Neural progenitor cell (in vitro differentiated cells): Measurements from ENCODE around the gene TAC4. TPM values are rescaled to one million over a fixed set of nuclear protein-coding genes. Genes with fewer than 3 reads are reported as not detected.
A peak's percentile ranks its signal among the peaks of the same experiment; 100 is the strongest.

ENCODE experiments used
- DNase-seq: peaks from one replicate; pipeline ENCODE4 v3.0.0-alpha.2; 2016; ENCODE audit warnings: low spot score
- H2AFZ ChIP-seq: fragments of 200-600 bp; sonication (generic); replicated peaks from 2 replicates; pipeline ENCODE4 v1.6.1; 2016; ENCODE audit warnings: antibody characterized with exemption
- H3F3A ChIP-seq: fragments of 200-600 bp; sonication (generic); 2 replicates; pipeline ENCODE4 v1.6.1; 2016; ENCODE audit warnings: antibody characterized with exemption, low read depth
- H3K27ac ChIP-seq: fragments of 200-600 bp; sonication (generic); 2 replicates; pipeline ENCODE4 v1.5.1; 2016; ENCODE audit warnings: mild to moderate bottlenecking
- H3K27me3 ChIP-seq: fragments of 200-600 bp; sonication (generic); 2 replicates; pipeline ENCODE4 v1.6.1; 2016; ENCODE audit warnings: mild to moderate bottlenecking, moderate library complexity
- H3K36me3 ChIP-seq: fragments of 200-600 bp; sonication (generic); 2 replicates; pipeline ENCODE4 v1.5.1; 2016
- H3K4me1 ChIP-seq: fragments of 200-600 bp; sonication (generic); 2 replicates; pipeline ENCODE4 v1.6.1; 2016; ENCODE audit warnings: mixed run types
- H3K4me2 ChIP-seq: fragments of 200-600 bp; sonication (generic); 2 replicates; pipeline ENCODE4 v1.6.1; 2016
- H3K4me3 ChIP-seq: fragments of 200-600 bp; sonication (generic); 2 replicates; pipeline ENCODE4 v1.5.1; 2016
- H3K79me2 ChIP-seq: fragments of 200-600 bp; sonication (generic); 2 replicates; pipeline ENCODE4 v1.6.1; 2016; ENCODE audit warnings: low read depth
- H3K9ac ChIP-seq: fragments of 200-600 bp; sonication (generic); 2 replicates; pipeline ENCODE4 v1.6.1; 2016
- H3K9me3 ChIP-seq: fragments of 200-600 bp; sonication (generic); 2 replicates; pipeline ENCODE4 v1.5.1; 2016; ENCODE audit warnings: low read depth
- H4K20me1 ChIP-seq: fragments of 200-600 bp; sonication (generic); 2 replicates; pipeline ENCODE4 v1.6.1; 2016; ENCODE audit warnings: low read depth
- H3K27ac Mint-ChIP-seq: 3 replicates; pipeline ENCODE4 v1.8.0; 2021; ENCODE audit warnings: mixed read lengths
- H3K27me3 Mint-ChIP-seq: 2 replicates; pipeline ENCODE4 v1.8.0; 2022; ENCODE audit warnings: low read depth, mild to moderate bottlenecking, inconsistent platforms, moderate library complexity, mixed read lengths; ENCODE audit not compliant: insufficient read depth
- H3K36me3 Mint-ChIP-seq: 3 replicates; pipeline ENCODE4 v1.8.0; 2021; ENCODE audit warnings: mixed read lengths
- H3K4me1 Mint-ChIP-seq: 3 replicates; pipeline ENCODE4 v1.8.0; 2021; ENCODE audit warnings: mixed read lengths
- H3K4me3 Mint-ChIP-seq: 3 replicates; pipeline ENCODE4 v1.8.0; 2021; ENCODE audit warnings: mild to moderate bottlenecking, moderate library complexity, mixed read lengths
- H3K9me3 Mint-ChIP-seq: 3 replicates; pipeline ENCODE4 v1.8.0; 2020; ENCODE audit warnings: mixed read lengths
- CTCF ChIP-seq: fragments of 200-600 bp; sonication (generic); IDR thresholded peaks from 2 replicates; pipeline ENCODE4 v1.5.1; 2017; ENCODE audit warnings: antibody characterized with exemption, mild to moderate bottlenecking
- EZH2 ChIP-seq: fragments of 200-600 bp; sonication (generic); IDR thresholded peaks from 2 replicates; pipeline ENCODE4 v1.6.1; 2017; ENCODE audit warnings: antibody characterized with exemption, mild to moderate bottlenecking, moderate library complexity
- EZH2phosphoT487 ChIP-seq: fragments of 200-600 bp; sonication (generic); IDR thresholded peaks from 2 replicates; pipeline ENCODE4 v1.6.1; 2017; ENCODE audit warnings: antibody characterized with exemption
- total RNA-seq: library from RNA; depleted of rRNA; stranded (reverse); fragments of >200 nt; gene quantifications from 2 replicates; pipeline ENCODE4 v1.2.3, GENCODE V29; 2015; ENCODE audit warnings: low replicate concordance

TAC4 gene
- total RNA-seq, 1 donor from 2014 or later = not detected

GRCh38 chr17:49850772-49851386 lies 3.0 kb upstream of the TAC4 start:
- no peak overlapping the region for H3K27ac Mint-ChIP-seq

GRCh38 chr17:49850218-49850610 lies 2.3 kb upstream of the TAC4 start:
- no peaks in the 10 kb centered on the region for H3K9me3 ChIP-seq
- H3K27me3 ChIP-seq = peaks cover 60% of the 10 kb centered on the region
- Mint-ChIP-seq H3K4me1 (peaks cover 12% of the 10 kb centered on the region), H3K9me3 (no peaks in the 10 kb centered on the region), H3K36me3 (no peaks in the 10 kb centered on the region), H3K4me3 (peak overlapping the region; percentile 86), H3K27me3 (peaks cover 18% of the 10 kb centered on the region), H3K27ac (no peak overlapping the region)
- no peak overlapping the region for H3K27ac ChIP-seq
- no peak for TF ChIP-seq EZH2phosphoT487
- no peak for TF ChIP-seq CTCF
- TF ChIP-seq EZH2 = no peak
- no peak overlapping the region for H3K9ac ChIP-seq
- H3K36me3 ChIP-seq = no peaks in the 10 kb centered on the region
- no peak overlapping the region for H2AFZ ChIP-seq
- H3K4me1 ChIP-seq = peaks cover 6% of the 10 kb centered on the region
- H4K20me1 ChIP-seq = no peaks in the 10 kb centered on the region
- H3F3A ChIP-seq = peaks cover 19% of the 10 kb centered on the region
- no peaks in the 10 kb centered on the region for H3K79me2 ChIP-seq
- no peak overlapping the region for H3K4me3 ChIP-seq
- peak overlapping the region; percentile 89 for H3K4me2 ChIP-seq
- no peak for DNase-seq

More at GRCh38 chr17:49850772-49851386, 3.0 kb upstream of the TAC4 start:
- H3K36me3 Mint-ChIP-seq = no peaks in the 10 kb centered on the region
- peak overlapping the region; percentile 45 for H2AFZ ChIP-seq
- H3K27me3 Mint-ChIP-seq = peaks cover 21% of the 10 kb centered on the region
- H3K4me1 ChIP-seq = peaks cover 6% of the 10 kb centered on the region
- no peak overlapping the region for H3K27ac ChIP-seq
- H3K79me2 ChIP-seq = no peaks in the 10 kb centered on the region
- H4K20me1 ChIP-seq = no peaks in the 10 kb centered on the region
- no peaks in the 10 kb centered on the region for H3K9me3 Mint-ChIP-seq
- peak; percentile 54 for DNase-seq
- H3K27me3 ChIP-seq = peaks cover 67% of the 10 kb centered on the region
- peaks cover 12% of the 10 kb centered on the region for H3K4me1 Mint-ChIP-seq
- no peaks in the 10 kb centered on the region for H3K36me3 ChIP-seq
- H3K9ac ChIP-seq = no peak overlapping the region
- TF ChIP-seq EZH2phosphoT487 = peak; percentile 67
- no peak for TF ChIP-seq CTCF
- peak; percentile 77 for TF ChIP-seq EZH2
- peak overlapping the region; percentile 48 for H3K4me3 ChIP-seq
- H3K4me3 Mint-ChIP-seq = peak overlapping the region; percentile 86
- peak overlapping the region; percentile 89 for H3K4me2 ChIP-seq
- H3F3A ChIP-seq = peaks cover 19% of the 10 kb centered on the region
- no peaks in the 10 kb centered on the region for H3K9me3 ChIP-seq

GRCh38 chr17:49848739-49849138 lies 870 bp upstream of the TAC4 start:
- H3K4me3 ChIP-seq = no peak overlapping the region
- no peak overlapping the region for H3K27ac Mint-ChIP-seq
- peaks cover 46% of the 10 kb centered on the region for H3K27me3 ChIP-seq
- no peaks in the 10 kb centered on the region for H3K36me3 Mint-ChIP-seq
- H3K79me2 ChIP-seq = no peaks in the 10 kb centered on the region
- peaks cover 19% of the 10 kb centered on the region for H3F3A ChIP-seq
- no peak overlapping the region for H2AFZ ChIP-seq
- peaks cover 16% of the 10 kb centered on the region for H3K27me3 Mint-ChIP-seq
- H3K36me3 ChIP-seq = no peaks in the 10 kb centered on the region
- peaks cover 6% of the 10 kb centered on the region for H3K4me1 ChIP-seq
- DNase-seq = no peak
- H3K4me2 ChIP-seq = no peak overlapping the region
- no peaks in the 10 kb centered on the region for H3K9me3 ChIP-seq
- H3K27ac ChIP-seq = no peak overlapping the region
- no peak overlapping the region for H3K4me3 Mint-ChIP-seq
- H3K4me1 Mint-ChIP-seq = peaks cover 12% of the 10 kb centered on the region
- no peaks in the 10 kb centered on the region for H3K9me3 Mint-ChIP-seq
- no peak overlapping the region for H3K9ac ChIP-seq
- TF ChIP-seq CTCF (no peak), EZH2 (no peak), EZH2phosphoT487 (no peak)
- no peaks in the 10 kb centered on the region for H4K20me1 ChIP-seq
